Measurements from ENCODE around the gene P2RY8.
A peak's percentile ranks its signal among the peaks of the same experiment; 100 is the strongest.
"Not testable (repeated sequence)": the region's sequence is repeated elsewhere in the genome, so short reads cannot be mapped to it uniquely, and the experiment has no call there.

Gene P2RY8

GRCh38 chrX:1524874-1525582 is 12.0 kb downstream of the P2RY8 start:
- Histone ChIP-seq H3K4me3 (ENCODE audit: low read length) (no peak overlapping the region), H3K79me2 (ENCODE audit: low read length) (peaks cover 83% of the 10 kb centered on the region), H4K20me1 (ENCODE audit: insufficient read depth, low read length) (no peaks in the 10 kb centered on the region), H3K9ac (ENCODE audit: low read length) (no peak overlapping the region), H3K9me2 (replicated peaks; ENCODE audit: insufficient read depth, low read length) (no peaks in the 10 kb centered on the region), H3K9me3 (replicated peaks; ENCODE audit: insufficient read depth, low read length) (no peaks in the 10 kb centered on the region), H3K27ac (ENCODE audit: low read length) (no peak overlapping the region), H3K4me2 (ENCODE audit: low read depth, low read length) (no peak overlapping the region), H3K27me3 (replicated peaks; ENCODE audit: insufficient read depth, low read length) (no peaks in the 10 kb centered on the region), H3F3A (ENCODE audit: insufficient read depth, low read length) (peaks cover 13% of the 10 kb centered on the region; the same call in 1 of the 2 replicates), H3K36me3 (replicated peaks; ENCODE audit: insufficient read depth, low read length) (no peaks in the 10 kb centered on the region), H2AFZ (ENCODE audit: low read length) (no peak overlapping the region), H3K4me1 (ENCODE audit: low read length) (peaks cover 13% of the 10 kb centered on the region)
- no peak for TF ChIP-seq EZH2 (optimal IDR thresholded peaks at IDR 0.05; ENCODE audit: low read depth, low read length)
- no peak for TF ChIP-seq CTCF (IDR thresholded peaks at IDR 0.05; ENCODE audit: low read length)
- TF ChIP-seq EZH2phosphoT487 (IDR thresholded peaks at IDR 0.05; ENCODE audit: low read length), result no peak
- no peak for DNase-seq

DNA sequence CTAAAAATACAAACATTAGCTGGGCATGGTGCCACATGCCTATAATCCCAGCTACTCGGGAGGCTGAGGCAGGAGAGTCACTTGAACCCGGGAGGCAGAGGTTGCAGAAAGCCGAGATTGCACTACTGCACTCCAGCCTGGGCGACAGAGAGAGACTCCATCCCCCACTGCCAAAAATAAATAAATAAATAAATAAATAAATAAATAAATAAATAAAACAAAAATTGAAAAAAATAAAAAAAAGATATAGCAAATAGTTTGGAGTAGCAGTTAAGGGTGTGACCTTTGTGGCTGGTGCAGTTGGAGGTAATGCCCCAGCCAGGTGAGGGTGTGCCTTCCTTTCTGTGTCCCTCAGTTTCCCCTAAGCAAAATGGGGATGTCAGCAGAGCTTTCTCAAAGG is 14.1 kb downstream of the P2RY8 start:
- not testable (repeated sequence) for H3K36me3 ChIP-seq (replicated peaks; ENCODE audit: insufficient read depth, low read length); H3K9ac ChIP-seq (ENCODE audit: low read length); H3K9me2 ChIP-seq (replicated peaks; ENCODE audit: insufficient read depth, low read length)

GRCh38 chrX:1521459-1521956 is 15.5 kb downstream of the P2RY8 start:
- TF ChIP-seq EZH2 (optimal IDR thresholded peaks at IDR 0.05; ENCODE audit: low read depth, low read length) (no peak), EZH2phosphoT487 (IDR thresholded peaks at IDR 0.05; ENCODE audit: low read length) (no peak), CTCF (IDR thresholded peaks at IDR 0.05; ENCODE audit: low read length) (no peak)
- Histone ChIP-seq H3K9me2 (replicated peaks; ENCODE audit: insufficient read depth, low read length) (no peaks in the 10 kb centered on the region), H3K4me3 (ENCODE audit: low read length) (no peak overlapping the region), H3K27ac (ENCODE audit: low read length) (peak overlapping the region; percentile 92), H4K20me1 (ENCODE audit: insufficient read depth, low read length) (no peaks in the 10 kb centered on the region), H3F3A (ENCODE audit: insufficient read depth, low read length) (peaks cover 13% of the 10 kb centered on the region; the same call in 1 of the 2 replicates), H3K9me3 (replicated peaks; ENCODE audit: insufficient read depth, low read length) (no peaks in the 10 kb centered on the region), H3K9ac (ENCODE audit: low read length) (peak overlapping the region; percentile 55; the same call in 1 of the 2 replicates), H2AFZ (ENCODE audit: low read length) (no peak overlapping the region), H3K27me3 (replicated peaks; ENCODE audit: insufficient read depth, low read length) (no peaks in the 10 kb centered on the region), H3K79me2 (ENCODE audit: low read length) (peaks cover 77% of the 10 kb centered on the region), H3K4me2 (ENCODE audit: low read depth, low read length) (peak overlapping the region; percentile 81), H3K36me3 (replicated peaks; ENCODE audit: insufficient read depth, low read length) (no peaks in the 10 kb centered on the region), H3K4me1 (ENCODE audit: low read length) (peaks cover 13% of the 10 kb centered on the region)
- peak; percentile 89 for DNase-seq

More for the DNA sequence above, 14.1 kb downstream of the P2RY8 start:
- H4K20me1 ChIP-seq (ENCODE audit: insufficient read depth, low read length); H3K9me3 ChIP-seq (replicated peaks; ENCODE audit: insufficient read depth, low read length); H3K27me3 ChIP-seq (replicated peaks; ENCODE audit: insufficient read depth, low read length); DNase-seq; H3K4me3 ChIP-seq (ENCODE audit: low read length); H2AFZ ChIP-seq (ENCODE audit: low read length): not testable (repeated sequence)
- Histone ChIP-seq H3K79me2 (ENCODE audit: low read length) (peaks cover 79% of the 10 kb centered on the region), H3K4me2 (ENCODE audit: low read depth, low read length) (peak overlapping the region; percentile 57; the same call in 1 of the 2 replicates), H3K4me1 (ENCODE audit: low read length) (peaks cover 13% of the 10 kb centered on the region), H3F3A (ENCODE audit: insufficient read depth, low read length) (peaks cover 13% of the 10 kb centered on the region; the same call in 1 of the 2 replicates), H3K27ac (ENCODE audit: low read length) (peak overlapping the region; percentile 92; the same call in 1 of the 2 replicates)

DNA sequence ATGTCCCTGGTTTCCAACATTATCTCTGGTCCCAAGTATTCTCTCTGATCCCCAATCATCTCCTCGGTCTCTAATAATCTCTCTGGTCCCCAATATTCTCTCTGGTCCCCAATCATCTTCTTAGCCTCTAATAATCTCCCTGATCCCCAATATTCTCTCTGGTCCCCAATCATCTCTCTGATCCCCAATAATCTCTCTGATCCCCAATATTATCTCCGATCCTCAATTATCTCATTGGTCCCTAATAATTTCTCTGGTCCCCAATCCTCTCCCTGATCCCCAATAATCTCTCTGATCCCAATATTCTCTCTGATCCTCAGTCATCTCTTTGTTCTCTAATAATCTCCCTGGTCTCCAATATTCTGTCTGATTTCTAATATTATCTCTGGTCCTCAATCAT is 16.6 kb downstream of the P2RY8 start:
- H3K27me3 ChIP-seq (replicated peaks; ENCODE audit: insufficient read depth, low read length), result no peaks in the 10 kb centered on the region
- no peak overlapping the region for H3K9ac ChIP-seq (ENCODE audit: low read length)
- H3K27ac ChIP-seq (ENCODE audit: low read length), result 0 out of 2 replicates have a peak overlapping the region, but pooled peaks have one; percentile 92
- H3K4me2 ChIP-seq (ENCODE audit: low read depth, low read length), result no peak overlapping the region
- H4K20me1 ChIP-seq (ENCODE audit: insufficient read depth, low read length), result no peaks in the 10 kb centered on the region
- H3K4me1 ChIP-seq (ENCODE audit: low read length), result peaks cover 13% of the 10 kb centered on the region
- peaks cover 13% of the 10 kb centered on the region; the same call in 1 of the 2 replicates for H3F3A ChIP-seq (ENCODE audit: insufficient read depth, low read length)
- no peak overlapping the region for H3K4me3 ChIP-seq (ENCODE audit: low read length)
- H2AFZ ChIP-seq (ENCODE audit: low read length), result no peak overlapping the region
- TF ChIP-seq CTCF (IDR thresholded peaks at IDR 0.05; ENCODE audit: low read length), result no peak
- no peak for TF ChIP-seq EZH2phosphoT487 (IDR thresholded peaks at IDR 0.05; ENCODE audit: low read length)
- no peak for TF ChIP-seq EZH2 (optimal IDR thresholded peaks at IDR 0.05; ENCODE audit: low read depth, low read length)
- peaks cover 75% of the 10 kb centered on the region for H3K79me2 ChIP-seq (ENCODE audit: low read length)
- H3K36me3 ChIP-seq (replicated peaks; ENCODE audit: insufficient read depth, low read length), result no peaks in the 10 kb centered on the region
- no peaks in the 10 kb centered on the region for H3K9me2 ChIP-seq (replicated peaks; ENCODE audit: insufficient read depth, low read length)
- DNase-seq, result no peak
- H3K9me3 ChIP-seq (replicated peaks; ENCODE audit: insufficient read depth, low read length), result no peaks in the 10 kb centered on the region

All from MM.1S (cell line).